MM.1S (cell line): ENCODE measurements around the gene ZRANB1.

Source experiments
- EZH2 ChIP-seq: fragments of 300-600 bp; sonication (generic); optimal IDR thresholded peaks from 2 replicates; pipeline ENCODE3; 2017; ENCODE audit warnings: low read depth, mild to moderate bottlenecking, antibody characterized with exemption, low read length, mixed read lengths
- TF ChIP-seq, protein P1 (sequence below): fragments of 300-600 bp; sonication (generic); IDR thresholded peaks from 2 replicates; pipeline ENCODE4 v1.5.1; 2016; ENCODE audit warnings: antibody characterized with exemption, low read length, mixed read lengths

DNA sequence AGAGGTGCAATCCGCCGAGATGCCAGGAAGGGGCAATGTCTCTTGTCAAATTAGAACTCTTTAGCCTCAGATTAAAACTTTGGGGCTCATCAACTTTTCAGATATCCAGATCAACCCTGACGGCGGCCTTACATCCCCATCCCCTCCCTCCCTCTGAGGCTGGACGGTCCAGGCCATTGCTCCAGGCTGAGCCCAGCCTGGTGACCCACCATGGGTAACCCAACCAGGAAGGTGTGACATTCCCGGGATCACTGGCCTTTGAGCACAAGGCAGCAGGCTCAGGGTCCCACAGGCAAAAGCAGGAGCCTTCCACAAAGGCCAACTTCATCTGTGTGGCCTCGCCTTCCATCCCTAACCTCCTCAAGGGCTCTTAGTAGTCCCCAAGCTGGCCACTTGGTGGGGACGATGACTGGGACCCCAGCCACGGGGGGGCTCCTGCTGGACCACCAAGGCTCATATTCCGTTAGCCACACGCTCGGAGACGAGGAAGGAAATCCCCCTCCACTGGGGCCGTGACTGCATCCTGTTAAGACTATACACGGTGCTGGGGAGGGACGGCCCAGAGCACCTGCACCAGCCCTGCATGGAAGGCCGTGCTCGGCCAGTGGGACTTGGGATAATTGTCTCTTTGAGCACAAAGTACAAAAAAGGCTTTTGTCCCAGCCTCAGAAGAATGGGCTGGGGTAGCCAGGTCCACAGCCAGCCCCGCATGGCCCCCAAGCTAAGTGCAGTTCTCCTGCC lies 62.8 kb downstream of the ZRANB1 start:
- TF ChIP-seq EZH2, result no peak
- TF ChIP-seq, protein P1, sequence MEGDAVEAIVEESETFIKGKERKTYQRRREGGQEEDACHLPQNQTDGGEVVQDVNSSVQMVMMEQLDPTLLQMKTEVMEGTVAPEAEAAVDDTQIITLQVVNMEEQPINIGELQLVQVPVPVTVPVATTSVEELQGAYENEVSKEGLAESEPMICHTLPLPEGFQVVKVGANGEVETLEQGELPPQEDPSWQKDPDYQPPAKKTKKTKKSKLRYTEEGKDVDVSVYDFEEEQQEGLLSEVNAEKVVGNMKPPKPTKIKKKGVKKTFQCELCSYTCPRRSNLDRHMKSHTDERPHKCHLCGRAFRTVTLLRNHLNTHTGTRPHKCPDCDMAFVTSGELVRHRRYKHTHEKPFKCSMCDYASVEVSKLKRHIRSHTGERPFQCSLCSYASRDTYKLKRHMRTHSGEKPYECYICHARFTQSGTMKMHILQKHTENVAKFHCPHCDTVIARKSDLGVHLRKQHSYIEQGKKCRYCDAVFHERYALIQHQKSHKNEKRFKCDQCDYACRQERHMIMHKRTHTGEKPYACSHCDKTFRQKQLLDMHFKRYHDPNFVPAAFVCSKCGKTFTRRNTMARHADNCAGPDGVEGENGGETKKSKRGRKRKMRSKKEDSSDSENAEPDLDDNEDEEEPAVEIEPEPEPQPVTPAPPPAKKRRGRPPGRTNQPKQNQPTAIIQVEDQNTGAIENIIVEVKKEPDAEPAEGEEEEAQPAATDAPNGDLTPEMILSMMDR, result no peak
